GM12878 (cell line): Measurements from ENCODE around the gene RABL3. TPM values are rescaled to one million over a fixed set of nuclear protein-coding genes. Genes with fewer than 3 reads are reported as not detected.

ENCODE experiments used
- ATAC-seq: fragments of 200-7000 bp; cut with Tn5 transposase; 3 replicates; pipeline ENCODE4 v1.9.1; 2020; ENCODE audit warnings: mild to moderate bottlenecking, moderate library complexity
- BruUV-seq: library from RNA; stranded (reverse); fragments of 400-500 nt; replicated peaks from 2 replicates; lab custom pipeline; 2021; lab: Mats Ljungman, UMichigan
- CTCF ChIA-PET: fragments of 300-600 bp; sonication (Branson Sonifier 250); formaldehyde crosslinking; extraction: SDS; loops from one replicate; lab custom pipeline; 2021; ENCODE audit warnings: inconsistent platforms; lab: Yijun Ruan, JAX
- POLR2A ChIA-PET: fragments of 350-600 bp; formaldehyde crosslinking; extraction: SDS; loops from one replicate; lab custom pipeline; 2021; ENCODE audit warnings: inconsistent platforms; lab: Charles Lee
- RAD21 ChIA-PET: fragments of 300-600 bp; sonication (Branson Sonifier 250); formaldehyde crosslinking; loops from one replicate; lab custom pipeline; 2023; ENCODE audit warnings: antibody characterized with exemption; ENCODE audit not compliant: unreplicated experiment; lab: Charles Lee
- SMC1A ChIA-PET: fragments of 300-600 bp; sonication (Branson Sonifier 250); formaldehyde crosslinking; loops from one replicate; lab custom pipeline; 2023; ENCODE audit not compliant: unreplicated experiment, uncharacterized antibody; lab: Charles Lee
- DNase-seq: peaks from one replicate; pipeline ENCODE4 v3.0.0-alpha.2; 2011; ENCODE audit warnings: low read depth, low spot score
- FAIRE-seq: peaks from 3 replicates; lab custom pipeline; 2011; peaks lifted over from hg19 to GRCh38; lab: Jason Lieb, UNC
- H2AFZ ChIP-seq: 2 replicates; pipeline ENCODE4 v1.6.0; 2011; ENCODE audit warnings: low read depth, low read length, control low read depth; ENCODE audit not compliant: control insufficient read depth
- H3K27ac ChIP-seq: 2 replicates; pipeline ENCODE4 v1.5.1; 2011; ENCODE audit warnings: control low read depth; ENCODE audit not compliant: control insufficient read depth, insufficient read depth
- H3K27me3 ChIP-seq, 2 experiments: replicated peaks in 1 of 2; 2 replicates each; pipeline versions ENCODE4 v1.6.0 to v1.6.1; 2011; ENCODE audit warnings: low read length in 1 of 2; ENCODE audit not compliant: control insufficient read depth in 2 of 2, insufficient read depth in 2 of 2
- H3K36me3 ChIP-seq, 2 experiments: 2 replicates each; pipeline ENCODE4 v1.5.1; 2011; ENCODE audit warnings: low read length in 1 of 2; ENCODE audit not compliant: control insufficient read depth in 2 of 2, insufficient read depth in 2 of 2
- H3K4me1 ChIP-seq: 2 replicates; pipeline ENCODE4 v1.6.1; 2011; ENCODE audit warnings: mild to moderate bottlenecking, low read length, moderate library complexity, mixed read lengths; ENCODE audit not compliant: control insufficient read depth, insufficient read depth
- H3K4me2 ChIP-seq: 2 replicates; pipeline ENCODE4 v1.6.0; 2011; ENCODE audit warnings: control low read depth; ENCODE audit not compliant: control insufficient read depth, insufficient read depth
- H3K4me3 ChIP-seq: fragments of 200-600 bp; sonication (generic); 2 replicates; pipeline ENCODE4 v1.5.1; 2016
- H3K79me2 ChIP-seq: 2 replicates; pipeline ENCODE4 v1.6.0; 2011; ENCODE audit warnings: low read length; ENCODE audit not compliant: control insufficient read depth, insufficient read depth
- H3K9ac ChIP-seq: 2 replicates; pipeline ENCODE4 v1.8.0; 2011; ENCODE audit warnings: low read length, control low read depth, mixed read lengths; ENCODE audit not compliant: control insufficient read depth, insufficient read depth
- H3K9me3 ChIP-seq: replicated peaks from 3 replicates; pipeline ENCODE4 v1.5.1; 2011; ENCODE audit warnings: mild to moderate bottlenecking, low read length; ENCODE audit not compliant: control insufficient read depth, insufficient read depth
- H4K20me1 ChIP-seq: 2 replicates; pipeline ENCODE4 v1.6.0; 2011; ENCODE audit not compliant: control insufficient read depth, insufficient read depth
- ATF7 ChIP-seq: fragments of 450-650 bp; IDR thresholded peaks from 2 replicates; pipeline ENCODE4 v1.6.1; 2016; ENCODE audit warnings: low read depth, mild to moderate bottlenecking
- CREB1 ChIP-seq: IDR thresholded peaks from 2 replicates; pipeline ENCODE4 v1.6.1; 2012; ENCODE audit warnings: low read depth, mild to moderate bottlenecking, inconsistent platforms
- SMARCA5 ChIP-seq: fragments of 450-650 bp; IDR thresholded peaks from 2 replicates; pipeline ENCODE4 v1.6.1; 2017; ENCODE audit warnings: mild to moderate bottlenecking
- SPI1 ChIP-seq: IDR thresholded peaks from 2 replicates; pipeline ENCODE4 v1.6.1; 2011; ENCODE audit warnings: low read depth, mild to moderate bottlenecking, low read length, moderate library complexity, borderline replicate concordance; ENCODE audit not compliant: insufficient read depth
- ZNF274 ChIP-seq: IDR thresholded peaks from one replicate; pipeline ENCODE4 v1.8.0; 2011; ENCODE audit not compliant: insufficient read length, insufficient read depth
- WGBS: methylation state at CpG from one replicate; pipeline ENCODE4 v1.1.6; 2016; ENCODE audit warnings: low lambda C conversion rate; ENCODE audit not compliant: insufficient replicate concordance, insufficient coverage; ENCODE audit errors: missing lambda C conversion rate; 5-methylcytosine and 5-hydroxymethylcytosine counted together
- in situ Hi-C: fragments of 300-500 bp; cut with MboI; formaldehyde crosslinking; loops from 9 replicates; pipeline ENCODE4 v1.14.3; 2018; ENCODE audit warnings: mixed read lengths
- intact Hi-C: fragments of 100-400 bp; cut with micrococcal nuclease; formaldehyde crosslinking; loops from one replicate; pipeline ENCODE4 v1.14.2; 2022; ENCODE audit not compliant: unreplicated experiment
- polyA plus RNA-seq, 11 experiments: library from polyadenylated mRNA; depleted of rRNA in 4 of 11; unstranded in 6 of 11; stranded (reverse) in 5 of 11; fragments of >200 nt; fragmentation: Nextera tagmentation in 4 of 11; fragmentation: Illumina TruSeq in 1 of 11; extraction: Ambion mirVana in 4 of 11; extraction: Trizol in 1 of 11; gene quantifications; 1 replicate in 1 of 11; 2 replicates in 10 of 11; pipeline versions ENCODE4 v1.2.1 to v1.2.3, GENCODE V29; 2011 to 2016; ENCODE audit warnings: inconsistent platforms in 2 of 11, missing spikeins in 2 of 11, low read depth in 1 of 11
- total RNA-seq, 4 experiments: library from RNA; depleted of rRNA in 3 of 4; stranded (reverse); fragments of >200 nt in 3 of 4; fragmentation: Illumina TruSeq in 1 of 4; extraction: Trizol in 1 of 4; gene quantifications; 2 replicates each; pipeline versions ENCODE4 v1.2.1 to v1.2.3, GENCODE V29; 2013 to 2021

Gene RABL3
- total and polyA plus RNA-seq, 10 of the 15 experiments (the other 5 are each of a cell fraction or from before 2014, with no cell fraction given) = 10.5 to 38.0 (median 25.2) TPM

- Histone ChIP-seq H3K4me3 (no peak overlapping the region), H3K4me2 (no peak overlapping the region), H3K36me3 (no peaks in the 10 kb centered on the region), H3K4me1 (peaks cover 12% of the 10 kb centered on the region; the same call in 1 of the 2 replicates), H3K79me2 (no peaks in the 10 kb centered on the region), H3K9me3 (peaks cover 2% of the 10 kb centered on the region; the same call in 1 of the 3 replicates), H3K9ac (no peak overlapping the region), H2AFZ (no peak overlapping the region), H3K27me3 (no peaks in the 10 kb centered on the region), H3K27ac (no peak overlapping the region), H4K20me1 (no peaks in the 10 kb centered on the region)
- in situ Hi-C loops (no loop called here), intact Hi-C loops (no loop called here)
- ChIA-PET SMC1A (no interaction called here), CTCF (no interaction called here), POLR2A (interaction anchor here (1.0 kb wide), 1 partner anchor 85 kb away, joined by 3 read pairs; no protein-coding TSS in a partner anchor), RAD21 (no interaction called here)
- no peak for TF ChIP-seq ZNF274
- no peak for TF ChIP-seq CREB1
- TF ChIP-seq SMARCA5 = no peak
- FAIRE-seq (no peak), ATAC-seq (no peak), DNase-seq (no peak)
- WGBS = 92% methylated on average over 3 of the region's 3 CpGs
- no TSS peak for BruUV-seq
Measured at GRCh38 chr3:120680193-120680894, 62.0 kb downstream of the RABL3 start.

GRCh38 chr3:120678984-120679383, 63.3 kb downstream of the RABL3 start:
- Histone ChIP-seq H3K9me3 (peaks cover 2% of the 10 kb centered on the region; the same call in 1 of the 3 replicates), H2AFZ (peak overlapping the region; percentile 47), H3K79me2 (no peaks in the 10 kb centered on the region), H3K4me2 (no peak overlapping the region), H3K4me3 (no peak overlapping the region), H3K27me3 (no peaks in the 10 kb centered on the region), H3K27ac (peak overlapping the region; percentile 42; the same call in 1 of the 2 replicates), H3K9ac (no peak overlapping the region), H4K20me1 (no peaks in the 10 kb centered on the region), H3K36me3 (no peaks in the 10 kb centered on the region), H3K4me1 (peaks cover 12% of the 10 kb centered on the region; the same call in 1 of the 2 replicates)
- CTCF ChIA-PET = interaction anchor here (0.7 to 1.7 kb wide), 10 partner anchors 9 to 120 kb away, joined by 3 to 16 read pairs (median 3); partner anchors contain the start of gene NDUFB4
- no TSS peak for BruUV-seq
- FAIRE-seq = no peak
- 81% methylated on average over 3 of the region's 3 CpGs for WGBS
- RAD21 ChIA-PET = interaction anchor here (0.7 to 1.8 kb wide), 10 partner anchors 9 to 116 kb away, joined by 3 to 18 read pairs (median 5); partner anchors contain the start of genes GTF2E1, NDUFB4 and RABL3
- POLR2A ChIA-PET = interaction anchor here (0.8 to 1.7 kb wide), 4 partner anchors 9 to 83 kb away, joined by 4 to 10 read pairs (median 6); partner anchors contain the start of gene NDUFB4
- TF ChIP-seq ATF7 (no peak), SPI1 (0 out of 2 replicates have a peak, but pooled peaks have one; percentile 13)
- SMC1A ChIA-PET = interaction anchor here (0.8 to 1.9 kb wide), 20 partner anchors 10 to 116 kb away, joined by 3 to 23 read pairs (median 4); partner anchors contain the start of genes GTF2E1, NDUFB4 and RABL3
- peak; percentile 67 for ATAC-seq
- no peak for DNase-seq
- intact Hi-C loops = no loop called here
- in situ Hi-C loops = no loop called here
